ENCODE measurements around the gene H1-8.

Gene H1-8

DNA sequence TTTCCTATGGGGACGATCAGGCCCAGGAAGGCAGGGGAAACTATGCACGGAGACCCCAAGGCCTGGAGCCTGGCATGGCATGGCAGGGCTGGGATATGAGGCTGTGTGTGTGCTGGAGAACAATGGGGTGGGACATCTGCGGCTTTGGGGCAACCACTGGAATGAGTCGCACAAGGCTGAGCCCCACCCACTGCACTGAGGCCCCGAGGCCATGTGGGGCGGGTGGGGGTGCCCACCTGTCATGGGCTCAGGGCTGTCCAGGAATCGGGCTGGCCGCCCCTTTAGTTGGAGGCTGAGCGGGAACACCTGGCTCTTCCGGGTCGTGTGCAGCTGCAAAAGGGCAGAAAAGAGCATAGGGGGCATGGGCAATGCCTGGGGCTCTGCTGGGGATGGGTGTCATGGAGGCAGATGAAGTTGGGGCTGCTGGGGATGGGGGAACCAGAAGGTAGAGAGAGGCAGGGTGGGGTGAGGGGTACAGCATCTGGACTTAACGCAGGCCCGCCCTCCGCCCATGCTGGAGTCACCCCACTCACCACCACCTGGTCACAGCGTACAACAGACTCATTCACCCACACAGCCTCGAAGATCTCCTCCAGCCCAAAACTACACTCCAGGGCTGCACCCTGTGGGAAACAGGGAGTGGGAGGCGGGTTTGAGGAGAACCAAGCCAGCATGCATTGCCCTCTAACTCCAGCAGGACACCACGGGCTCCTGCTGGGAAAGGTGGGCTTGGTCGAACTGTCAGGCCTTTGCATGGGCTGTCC, 32.4 kb downstream of the H1-8 start:
- no peak for DNase-seq

DNA sequence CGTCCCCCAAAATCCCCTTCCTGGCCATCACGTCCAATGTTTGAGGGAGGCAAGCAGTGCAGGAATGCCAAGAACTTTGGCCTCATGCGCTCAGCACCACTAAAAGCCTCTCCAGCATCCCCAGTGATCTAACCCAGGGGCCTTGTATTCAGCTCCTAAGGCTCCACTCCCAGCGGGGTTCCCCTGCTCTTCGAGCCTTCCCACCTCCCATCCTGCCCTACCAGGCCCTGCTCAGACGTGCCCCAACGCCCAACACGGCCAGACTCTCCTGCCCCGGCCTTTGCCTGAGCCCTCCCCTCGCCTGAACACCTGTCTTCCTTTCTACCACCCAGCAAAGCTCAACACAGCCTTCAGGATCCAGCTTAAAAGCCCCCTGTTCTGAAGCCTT, 33.0 kb downstream of the H1-8 start:
- DNase-seq = no peak

DNA sequence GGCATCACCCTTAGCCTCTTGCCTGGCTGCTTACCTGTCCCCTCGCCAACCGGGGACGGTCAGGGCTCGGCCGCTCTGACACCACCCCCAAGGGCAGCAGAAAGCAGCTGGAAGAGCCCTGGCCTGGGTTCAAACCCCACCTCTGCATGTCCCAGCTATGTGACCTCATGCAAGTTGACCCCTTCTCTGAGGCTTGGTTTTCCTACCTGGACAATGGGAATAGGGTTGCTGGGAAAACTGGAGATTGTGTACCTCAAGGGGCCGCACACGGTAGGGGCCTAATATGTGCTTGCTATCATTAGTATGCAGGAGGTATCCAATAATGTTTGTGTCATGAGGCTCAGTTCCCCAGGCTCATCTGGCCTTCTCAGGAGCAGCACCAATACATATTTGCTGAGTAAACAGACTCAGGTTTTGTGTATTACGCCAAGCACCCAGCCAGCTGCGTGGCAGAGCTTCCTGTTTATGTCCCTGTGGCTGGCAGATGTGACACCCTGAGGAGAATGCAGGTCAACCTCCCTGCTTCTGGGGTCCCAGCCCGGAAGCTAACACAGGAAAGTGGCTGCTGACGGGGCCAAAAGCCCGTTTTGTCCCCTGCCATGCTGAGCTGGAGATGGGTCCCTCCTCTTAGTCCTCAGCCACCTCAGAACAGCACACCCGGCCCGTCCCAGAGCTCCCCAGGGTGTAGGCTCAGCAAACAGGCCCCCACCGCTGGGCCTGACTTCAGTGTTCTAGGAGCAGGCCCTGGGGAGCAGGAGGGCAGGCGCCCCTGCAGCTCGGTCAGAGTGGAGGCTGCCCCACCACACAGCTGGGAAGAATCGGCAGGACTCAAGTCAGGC, 33.8 kb downstream of the H1-8 start:
- no peak for DNase-seq

- no peak for DNase-seq
Observed at GRCh38 chr3:129577366-129577765, 34.4 kb downstream of the H1-8 start.

GRCh38 chr3:129577925-129578786, 35.2 kb downstream of the H1-8 start:
- no peak for DNase-seq

DNA sequence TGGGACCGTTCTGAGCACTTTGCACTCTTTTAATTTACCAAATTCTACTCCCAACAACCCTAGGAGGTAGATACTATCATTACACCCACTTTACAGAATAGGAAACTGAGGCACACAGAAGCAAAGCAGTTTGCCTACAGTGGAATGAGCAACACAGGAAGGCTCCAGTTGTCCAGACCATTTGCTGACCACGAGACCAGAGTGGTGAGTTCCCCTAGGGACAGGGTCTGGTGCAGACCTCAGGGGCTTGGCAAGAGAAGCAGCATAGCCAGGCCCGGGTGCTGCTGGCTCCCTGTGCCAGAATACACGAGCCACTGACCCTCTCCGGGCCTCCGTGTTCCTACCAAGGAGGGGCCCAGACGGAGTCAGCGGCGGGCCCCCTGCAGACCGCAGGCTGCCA, 37.0 kb downstream of the H1-8 start:
- DNase-seq = no peak

DNA sequence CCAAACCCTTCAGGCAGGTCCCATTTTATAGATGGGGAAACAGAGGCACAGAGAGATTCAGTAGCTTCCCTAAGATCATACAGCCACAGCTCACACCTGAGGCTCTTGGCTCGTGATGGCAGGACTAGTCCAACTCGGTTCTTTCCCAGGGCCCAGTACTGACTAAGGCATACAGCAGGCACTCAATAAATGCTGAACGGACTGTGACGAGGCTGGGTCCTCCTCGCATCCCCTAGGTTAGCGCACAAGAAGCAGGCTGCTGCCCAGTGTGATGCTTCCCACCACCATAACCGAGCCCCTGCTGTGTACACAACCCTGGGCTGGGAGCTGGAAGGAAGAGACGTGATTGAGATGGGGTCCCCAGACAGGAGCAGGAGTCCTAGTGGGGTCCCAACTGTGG, 38.6 kb downstream of the H1-8 start:
- DNase-seq = no peak

DNA sequence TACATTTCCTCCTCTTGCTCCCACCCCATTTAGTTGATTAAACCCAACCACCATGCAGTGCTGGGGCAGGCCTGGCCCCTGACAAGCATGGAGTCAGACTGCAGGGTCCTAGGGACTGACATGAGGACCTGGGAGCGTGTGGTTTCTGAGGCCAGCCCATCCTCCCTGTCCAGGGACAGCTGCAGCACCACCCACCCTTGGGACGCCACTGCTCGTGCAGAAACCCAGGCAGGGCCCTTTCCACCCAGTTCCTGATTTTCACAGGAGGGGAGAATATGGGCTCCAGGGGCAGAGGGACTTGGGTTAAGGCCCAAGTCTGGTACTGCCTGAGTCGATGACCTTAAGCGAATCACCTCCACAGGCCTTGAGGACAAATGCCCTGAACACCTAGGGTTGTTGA, 39.8 kb downstream of the H1-8 start:
- DNase-seq = no peak

DNA sequence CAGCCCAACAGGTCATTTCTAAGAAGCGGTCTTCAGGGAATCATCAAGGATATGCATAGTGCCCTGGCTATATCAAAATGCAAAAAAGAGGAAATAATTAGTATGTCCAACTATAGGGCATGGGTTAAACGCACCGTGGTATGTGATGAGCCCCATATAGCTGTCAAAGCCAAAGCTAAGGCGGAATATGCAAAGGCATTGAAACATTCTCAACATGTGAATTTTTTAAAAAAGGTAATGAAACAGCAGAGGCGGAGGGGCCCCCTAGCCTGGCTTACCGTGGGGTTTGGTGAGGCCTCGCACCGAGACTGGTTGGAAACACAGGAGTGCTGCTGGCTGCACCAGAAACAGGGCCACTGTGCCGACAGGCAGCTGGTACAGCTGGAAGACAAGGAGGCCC, 40.3 kb downstream of the H1-8 start:
- DNase-seq = no peak

DNA sequence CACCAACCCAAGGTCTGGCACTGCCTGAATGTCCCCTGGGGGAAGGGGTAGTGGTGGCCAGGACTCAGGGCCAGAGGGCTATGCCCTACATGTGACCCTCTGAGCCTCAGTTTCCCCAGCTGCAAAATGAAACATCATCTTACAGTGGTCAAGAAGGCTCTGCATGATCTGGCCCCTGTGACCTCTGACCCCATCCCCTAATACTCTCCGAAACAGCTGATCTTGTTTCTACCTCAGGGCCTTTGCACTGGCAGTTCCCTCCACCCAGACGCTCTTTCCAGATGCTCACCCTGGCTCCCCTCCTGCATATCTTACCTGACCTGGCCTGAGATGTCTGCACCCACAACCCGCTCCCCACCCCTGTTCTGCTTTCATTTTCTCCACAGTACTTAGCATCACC, 41.7 kb downstream of the H1-8 start:
- no peak for DNase-seq

DNA sequence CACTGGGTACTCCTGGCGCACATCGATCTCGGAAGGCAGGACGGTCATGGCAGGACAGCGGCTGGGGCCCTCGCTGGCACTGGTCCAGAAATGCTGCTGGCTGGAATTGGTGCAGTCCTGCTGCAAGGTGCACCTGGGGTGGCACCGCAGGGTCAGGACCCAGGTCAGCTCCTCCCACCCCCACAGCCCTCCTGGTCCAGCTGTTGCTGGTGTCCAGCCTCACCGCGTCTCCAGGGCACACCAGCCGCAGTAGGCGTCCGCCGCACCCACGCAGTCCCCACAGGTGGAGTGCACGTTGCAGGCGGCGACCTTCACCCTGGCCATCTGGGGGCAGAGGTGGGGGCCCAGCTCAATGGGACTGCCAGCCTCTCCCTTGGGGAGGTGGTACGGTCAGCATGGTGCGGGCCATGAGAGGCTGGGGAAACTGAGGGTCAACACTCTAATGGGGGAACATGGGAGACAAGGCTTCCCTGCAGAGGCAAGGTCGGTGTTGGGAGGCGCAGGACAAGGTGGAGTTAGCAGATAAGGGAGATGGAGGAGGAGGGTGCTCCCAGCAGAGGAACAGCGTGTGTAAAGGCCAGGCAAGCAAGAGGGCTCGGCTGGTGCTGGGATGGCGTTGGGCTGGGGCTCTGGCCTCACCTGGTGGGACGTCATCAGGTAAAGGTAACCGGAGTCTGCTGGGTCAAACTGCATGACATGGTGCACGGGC, 43.1 kb downstream of the H1-8 start:
- no peak for DNase-seq

- DNase-seq = no peak
Observed at GRCh38 chr3:129586746-129587430, 43.9 kb downstream of the H1-8 start.

DNA sequence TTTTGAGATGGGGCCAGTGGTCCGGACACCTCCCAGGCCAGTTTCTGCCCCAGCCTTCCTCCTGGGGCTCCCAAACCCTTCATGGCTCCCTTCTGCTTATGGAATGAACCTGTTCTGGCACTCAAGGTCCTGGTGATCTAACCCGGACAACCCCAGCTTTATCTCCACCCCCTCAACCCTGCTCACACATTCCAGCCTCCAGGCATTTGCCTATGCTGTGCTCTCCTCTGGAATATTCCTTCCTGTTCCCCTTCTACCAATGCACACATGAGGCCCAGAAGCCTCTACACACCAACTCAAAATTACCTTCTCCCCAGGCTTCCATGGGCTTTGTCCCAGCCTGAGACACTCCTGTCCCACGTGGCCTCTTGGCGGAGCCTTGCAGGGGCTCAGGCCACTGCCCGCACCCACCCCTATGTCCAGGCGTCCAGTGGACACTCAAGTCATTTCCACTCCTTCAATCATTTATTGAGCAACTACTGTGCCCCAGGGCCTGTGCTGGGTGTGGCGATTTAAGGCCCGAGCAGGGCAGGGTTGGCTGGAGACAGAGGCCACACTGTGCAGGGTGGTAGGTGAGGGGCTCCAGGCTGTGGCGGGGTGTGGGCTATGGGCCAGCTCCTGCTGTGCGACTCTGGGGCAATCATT, 44.7 kb downstream of the H1-8 start:
- DNase-seq = no peak

DNA sequence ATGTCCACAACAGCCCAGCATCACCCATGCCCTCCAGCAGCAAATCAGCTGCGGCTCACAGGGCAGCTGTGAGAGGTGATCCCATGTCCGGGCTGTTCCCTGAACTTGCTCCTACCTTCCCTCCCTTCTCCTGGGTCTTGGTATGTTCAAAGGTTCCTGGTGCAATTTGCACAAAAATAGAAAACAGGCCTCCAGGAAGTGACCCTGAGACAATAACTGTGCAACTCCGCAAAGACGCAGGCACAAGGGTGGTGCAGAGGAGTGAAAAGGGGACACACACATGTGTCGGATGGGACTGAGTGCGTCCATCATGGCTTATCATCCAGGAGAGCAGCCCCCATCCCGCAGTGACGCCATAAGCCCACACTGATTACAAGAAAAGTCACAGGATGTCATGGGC, 47.2 kb downstream of the H1-8 start:
- DNase-seq = no peak

- DNase-seq = no peak
Observed at GRCh38 chr3:129591932-129592331, 49.0 kb downstream of the H1-8 start.

GRCh38 chr3:129592381-129593131, 49.6 kb downstream of the H1-8 start:
- no peak for DNase-seq

DNA sequence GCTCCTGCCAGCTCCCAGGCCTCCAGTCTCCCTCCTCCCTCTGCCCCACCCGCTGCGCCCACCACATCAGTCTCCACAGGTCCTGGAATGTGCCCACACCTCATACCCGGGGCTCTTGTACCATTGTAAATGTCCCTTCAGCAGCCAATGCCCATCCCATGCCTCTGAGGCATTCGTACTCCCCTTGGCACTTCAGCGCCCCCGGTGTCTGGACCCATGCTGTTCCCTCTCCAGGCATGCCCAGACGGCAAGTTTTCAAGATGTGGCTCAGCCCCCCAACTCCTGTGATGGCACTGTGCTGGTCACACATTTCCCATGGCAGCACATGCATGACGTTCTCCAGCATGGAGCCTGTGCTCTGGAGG, 50.2 kb downstream of the H1-8 start:
- DNase-seq = no peak

DNA sequence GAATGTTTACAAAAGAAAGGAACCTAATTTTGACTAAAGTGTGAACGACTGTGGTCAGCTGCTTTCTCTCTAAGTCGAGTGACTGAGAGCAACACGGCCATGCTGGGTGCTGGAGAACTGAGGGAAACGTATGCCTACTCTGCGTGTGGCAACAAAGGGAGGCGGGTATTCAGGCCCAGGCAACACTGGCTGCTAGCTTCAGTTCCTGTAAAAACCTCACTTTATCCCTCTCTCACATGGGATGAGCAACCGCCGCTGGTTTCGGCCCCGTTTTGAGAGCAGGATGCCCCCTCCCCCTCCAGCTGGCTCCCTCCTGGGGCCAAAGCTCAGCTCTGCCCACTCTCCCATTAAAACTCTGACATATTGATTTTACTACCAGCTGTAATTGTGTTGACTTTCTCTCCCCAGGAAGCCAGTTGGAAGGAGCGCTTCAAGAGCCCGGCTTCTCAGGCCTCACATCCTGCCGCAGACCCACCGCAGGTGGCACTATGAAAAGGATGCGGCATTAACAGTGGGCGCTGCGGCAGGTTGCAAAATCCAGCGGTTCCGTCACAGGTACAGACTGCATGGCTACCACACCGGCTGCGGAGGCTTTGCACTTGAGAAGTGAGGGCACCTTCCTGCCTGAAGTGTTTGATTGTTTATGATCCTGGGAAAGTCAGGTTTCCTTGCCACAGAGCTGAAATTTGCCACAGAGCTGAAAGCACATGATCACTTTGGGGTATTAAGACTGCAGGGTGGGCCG, 50.8 kb downstream of the H1-8 start:
- no peak for DNase-seq

- DNase-seq = no peak
Observed at GRCh38 chr3:129594409-129594808, 51.4 kb downstream of the H1-8 start.

GRCh38 chr3:129594907-129595390, 52.0 kb downstream of the H1-8 start:
- DNase-seq = no peak
